HEK293 (cell line): ENCODE measurements around the gene HERPUD2.
"Not testable (repeated sequence)": the region's sequence is repeated elsewhere in the genome, so short reads cannot be mapped to it uniquely, and the experiment has no call there.

Experiments
- CTCF ChIA-PET: fragments of 350-600 bp; formaldehyde crosslinking; extraction: SDS; loops from one replicate; lab custom pipeline; 2021; ENCODE audit warnings: antibody characterized with exemption; lab: Yijun Ruan, JAX
- POLR2A ChIA-PET: fragments of 300-600 bp; formaldehyde crosslinking; extraction: SDS; loops from one replicate; lab custom pipeline; 2020; ENCODE audit warnings: antibody characterized with exemption, inconsistent platforms; lab: Yijun Ruan, JAX
- H3K27ac ChIP-seq: fragments of 200-500 bp; sonication (Bioruptor generic); 2 replicates; pipeline ENCODE4 v1.5.1; 2014; ENCODE audit warnings: low read depth, low read length, control low read depth, inconsistent platforms; ENCODE audit errors: extremely low read depth
- H3K36me3 ChIP-seq, 2 experiments: fragments of 200-500 bp in 1 of 2; sonication (Bioruptor generic) in 1 of 2; 1 replicate in 1 of 2; 2 replicates in 1 of 2; pipeline ENCODE4 v1.5.1; 2014 to 2017; ENCODE audit warnings: inconsistent platforms in 2 of 2, low read length in 2 of 2; ENCODE audit not compliant: control insufficient read depth in 2 of 2, insufficient read depth in 1 of 2
- H3K4me1 ChIP-seq: fragments of 200-500 bp; sonication (Bioruptor generic); 2 replicates; pipeline ENCODE4 v1.5.1; 2014; ENCODE audit warnings: mild to moderate bottlenecking, low read length, inconsistent platforms; ENCODE audit not compliant: control insufficient read depth, insufficient read depth
- H3K4me3 ChIP-seq: 2 replicates; pipeline ENCODE4 v1.5.1; 2011; ENCODE audit warnings: low read depth, mild to moderate bottlenecking, control low read depth, low read length, moderate library complexity
- H3K9me3 ChIP-seq: fragments of 200-500 bp; sonication (Bioruptor generic); 2 replicates; pipeline ENCODE4 v1.5.1; 2014; ENCODE audit warnings: low read depth, low read length, inconsistent platforms; ENCODE audit not compliant: control insufficient read depth, insufficient read depth
- ZNF366 ChIP-seq: fragments of 450-650 bp; formaldehyde crosslinking; conservative IDR thresholded peaks from 2 replicates; pipeline ENCODE4 v1.5.1; 2016; ENCODE audit warnings: missing biosample characterization, missing genetic modification characterization

The HERPUD2 gene

GRCh38 chr7:35584533-35584932 lies 110.4 kb downstream of the HERPUD2 start:
- H3K36me3 ChIP-seq, H3K27ac ChIP-seq, H3K4me3 ChIP-seq, H3K9me3 ChIP-seq, H3K4me1 ChIP-seq, POLR2A ChIA-PET: not testable (repeated sequence)
- CTCF ChIA-PET, result interaction anchor here (1.1 to 1.7 kb wide), 2 partner anchors 10 to 39 kb away, joined by 4 to 14 read pairs; no protein-coding TSS in a partner anchor
- peak; percentile 71 for TF ChIP-seq ZNF366 (tag by site-specific recombination)
